ENCODE measurements around the gene WDR4. TPM values are rescaled to one million over a fixed set of nuclear protein-coding genes. Genes with fewer than 3 reads are reported as not detected.
"Not testable (repeated sequence)": the region's sequence is repeated elsewhere in the genome, so short reads cannot be mapped to it uniquely, and the experiment has no call there.

Gene WDR4
- total RNA-seq, 1 experiment from 2014 or later = 35.3 TPM

DNA sequence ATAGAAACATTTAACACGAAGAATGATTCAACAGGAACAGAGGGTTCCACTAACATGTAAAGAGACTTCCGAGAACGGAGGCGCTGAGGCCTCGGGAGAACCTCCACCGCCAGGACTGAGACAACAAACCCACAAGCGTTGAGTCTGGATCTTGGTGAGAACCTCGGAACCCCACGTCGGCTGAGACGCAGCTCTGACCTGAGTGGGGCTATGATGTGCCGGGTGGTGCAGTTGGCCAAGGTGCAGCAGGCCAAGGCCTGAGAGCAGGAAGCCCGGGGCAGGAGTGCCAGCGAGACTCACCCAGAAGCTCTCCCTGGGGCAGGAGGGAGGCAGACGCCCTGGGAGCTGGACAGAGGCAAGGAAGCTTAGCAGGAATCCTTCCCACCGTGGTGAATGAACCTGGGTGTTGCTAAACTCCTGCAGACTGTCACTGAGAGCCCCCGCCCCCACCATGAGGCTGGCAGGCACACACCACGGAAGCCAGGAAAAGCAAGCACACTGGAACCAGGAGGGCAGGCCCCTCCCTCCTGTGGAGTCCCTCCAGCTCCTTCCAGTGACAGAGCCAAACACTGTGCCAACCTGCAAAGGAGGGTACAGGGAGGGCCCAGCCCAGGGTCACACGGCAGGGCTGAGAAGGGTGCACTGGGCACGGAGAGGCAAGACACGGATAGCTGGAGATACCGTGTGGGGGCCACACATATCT, 34.8 kb downstream of the WDR4 start:
- Histone ChIP-seq H3K36me3 (ENCODE audit: low read depth, low read length) (peaks cover 69% of the 10 kb centered on the region), H3K4me3 (ENCODE audit: low read length) (no peak overlapping the region), H3K4me2 (ENCODE audit: low read length) (no peak overlapping the region), H3K27ac (ENCODE audit: low read length) (no peak overlapping the region), H3K27me3 (ENCODE audit: low read length) (no peaks in the 10 kb centered on the region), H4K20me1 (ENCODE audit: low read length) (peaks cover 22% of the 10 kb centered on the region), H3K79me2 (ENCODE audit: low read length) (peaks cover 48% of the 10 kb centered on the region), H3K9me3 (ENCODE audit: low read length) (no peaks in the 10 kb centered on the region), H3K9ac (ENCODE audit: low read length) (no peak overlapping the region), H3F3A (ENCODE audit: low read length, unreplicated experiment) (no peaks in the 10 kb centered on the region), H3K4me1 (ENCODE audit: insufficient read depth, low read length) (no peaks in the 10 kb centered on the region), H2AFZ (ENCODE audit: low read length) (no peak overlapping the region), H3K9me2 (replicated peaks; ENCODE audit: low read length) (no peaks in the 10 kb centered on the region)
- DNase-seq = no peak
- ATAC-seq = no peak; the same call in 1 of the 2 replicates
- ChIA-PET CTCF (no interaction called here), POLR2A (ENCODE audit: unreplicated experiment) (no interaction called here)
- TF ChIP-seq, protein P1, sequence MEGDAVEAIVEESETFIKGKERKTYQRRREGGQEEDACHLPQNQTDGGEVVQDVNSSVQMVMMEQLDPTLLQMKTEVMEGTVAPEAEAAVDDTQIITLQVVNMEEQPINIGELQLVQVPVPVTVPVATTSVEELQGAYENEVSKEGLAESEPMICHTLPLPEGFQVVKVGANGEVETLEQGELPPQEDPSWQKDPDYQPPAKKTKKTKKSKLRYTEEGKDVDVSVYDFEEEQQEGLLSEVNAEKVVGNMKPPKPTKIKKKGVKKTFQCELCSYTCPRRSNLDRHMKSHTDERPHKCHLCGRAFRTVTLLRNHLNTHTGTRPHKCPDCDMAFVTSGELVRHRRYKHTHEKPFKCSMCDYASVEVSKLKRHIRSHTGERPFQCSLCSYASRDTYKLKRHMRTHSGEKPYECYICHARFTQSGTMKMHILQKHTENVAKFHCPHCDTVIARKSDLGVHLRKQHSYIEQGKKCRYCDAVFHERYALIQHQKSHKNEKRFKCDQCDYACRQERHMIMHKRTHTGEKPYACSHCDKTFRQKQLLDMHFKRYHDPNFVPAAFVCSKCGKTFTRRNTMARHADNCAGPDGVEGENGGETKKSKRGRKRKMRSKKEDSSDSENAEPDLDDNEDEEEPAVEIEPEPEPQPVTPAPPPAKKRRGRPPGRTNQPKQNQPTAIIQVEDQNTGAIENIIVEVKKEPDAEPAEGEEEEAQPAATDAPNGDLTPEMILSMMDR (conservative IDR thresholded peaks at IDR 0.05; ENCODE audit: low read depth, low read length) = no peak
- TF ChIP-seq EZH2 (IDR thresholded peaks at IDR 0.05; ENCODE audit: low read length, unreplicated experiment) = no peak
- no peak for TF ChIP-seq EZH2phosphoT487 (IDR thresholded peaks at IDR 0.05; ENCODE audit: borderline replicate concordance, low read length)
- no TSS peak for BruUV-seq (replicated peaks)
- intact Hi-C loops (cut with micrococcal nuclease) = no loop called here

DNA sequence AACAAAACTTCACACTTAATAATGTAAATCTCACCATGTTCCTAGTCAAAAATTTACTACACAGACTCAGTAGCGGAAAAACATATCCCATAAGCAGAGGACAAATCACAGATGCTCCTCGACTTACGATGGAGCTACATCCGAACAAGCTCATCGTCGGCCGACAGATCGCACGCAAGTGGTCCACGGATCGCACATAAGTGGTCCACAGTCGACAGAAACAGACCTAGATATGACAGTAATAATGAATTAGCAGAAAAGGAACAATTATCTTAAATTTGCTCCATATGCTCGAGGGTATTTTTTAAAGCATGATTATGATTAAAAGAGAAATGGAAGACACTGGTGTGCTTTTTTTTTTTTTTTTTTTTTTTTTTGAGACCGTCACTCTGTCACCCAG, 36.3 kb downstream of the WDR4 start:
- no peaks in the 10 kb centered on the region for H3K27me3 ChIP-seq (ENCODE audit: low read length)
- H3K4me3 ChIP-seq (ENCODE audit: low read length) = no peak overlapping the region
- no peaks in the 10 kb centered on the region for H3K4me1 ChIP-seq (ENCODE audit: insufficient read depth, low read length)
- intact Hi-C loops (cut with micrococcal nuclease) = no loop called here
- peaks cover 43% of the 10 kb centered on the region for H3K79me2 ChIP-seq (ENCODE audit: low read length)
- H2AFZ ChIP-seq (ENCODE audit: low read length) = no peak overlapping the region
- ChIA-PET POLR2A (ENCODE audit: unreplicated experiment) (no interaction called here), CTCF (no interaction called here)
- no peak for TF ChIP-seq EZH2 (IDR thresholded peaks at IDR 0.05; ENCODE audit: low read length, unreplicated experiment)
- TF ChIP-seq, protein P1 (conservative IDR thresholded peaks at IDR 0.05; ENCODE audit: low read depth, low read length) = no peak
- TF ChIP-seq EZH2phosphoT487 (IDR thresholded peaks at IDR 0.05; ENCODE audit: borderline replicate concordance, low read length) = no peak
- no peaks in the 10 kb centered on the region for H3K9me3 ChIP-seq (ENCODE audit: low read length)
- no peaks in the 10 kb centered on the region for H3K9me2 ChIP-seq (replicated peaks; ENCODE audit: low read length)
- no peak overlapping the region for H3K9ac ChIP-seq (ENCODE audit: low read length)
- peaks cover 22% of the 10 kb centered on the region for H4K20me1 ChIP-seq (ENCODE audit: low read length)
- H3K4me2 ChIP-seq (ENCODE audit: low read length) = no peak overlapping the region
- no TSS peak for BruUV-seq (replicated peaks)
- H3K27ac ChIP-seq (ENCODE audit: low read length) = no peak overlapping the region
- no peak for ATAC-seq
- H3F3A ChIP-seq (ENCODE audit: low read length, unreplicated experiment) = no peaks in the 10 kb centered on the region
- H3K36me3 ChIP-seq (ENCODE audit: low read depth, low read length) = peaks cover 64% of the 10 kb centered on the region
- DNase-seq = no peak

DNA sequence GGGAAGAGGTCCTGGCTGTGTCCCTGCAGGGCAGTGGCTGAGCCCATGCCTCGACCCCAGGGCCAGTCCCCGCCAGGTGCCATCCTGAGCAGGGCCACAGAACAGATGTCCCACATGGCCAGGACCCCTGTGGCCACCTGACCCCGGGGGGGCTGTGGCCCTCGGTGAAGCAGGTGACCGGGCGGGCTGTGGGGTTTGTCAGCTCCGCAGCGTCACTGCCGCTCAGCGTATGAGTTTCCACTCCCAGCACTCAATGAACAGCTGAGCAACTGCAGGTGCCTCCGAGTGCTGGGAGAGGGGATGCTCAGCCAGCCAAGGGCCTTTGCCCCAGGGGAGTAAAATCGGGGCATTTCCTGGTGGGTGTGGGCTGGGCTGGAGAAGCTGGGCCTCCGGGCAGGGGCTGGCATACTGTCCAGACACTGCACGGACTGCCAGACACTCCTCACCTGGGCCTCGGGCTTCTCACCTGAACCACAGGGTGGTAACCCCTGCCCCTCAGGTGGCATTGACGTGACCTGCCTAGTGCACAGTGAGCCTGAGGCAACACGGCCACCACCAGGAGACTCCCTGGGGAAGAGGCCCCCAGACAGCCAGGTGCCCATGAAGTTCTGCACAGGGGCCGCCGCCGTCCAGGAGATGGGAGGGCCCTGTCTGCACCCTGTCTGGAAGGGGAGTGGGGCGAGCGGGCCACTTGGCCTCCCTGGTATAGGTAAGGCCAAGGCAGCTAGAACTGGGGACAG, 37.3 kb downstream of the WDR4 start:
- H3K27me3 ChIP-seq (ENCODE audit: low read length); H3K4me3 ChIP-seq (ENCODE audit: low read length); DNase-seq; H3K4me1 ChIP-seq (ENCODE audit: insufficient read depth, low read length); H2AFZ ChIP-seq (ENCODE audit: low read length); H3K4me2 ChIP-seq (ENCODE audit: low read length); H3K9me2 ChIP-seq (replicated peaks; ENCODE audit: low read length); CTCF ChIA-PET; ATAC-seq; BruUV-seq (replicated peaks); H3K27ac ChIP-seq (ENCODE audit: low read length); H3K9me3 ChIP-seq (ENCODE audit: low read length); H3K9ac ChIP-seq (ENCODE audit: low read length); H3F3A ChIP-seq (ENCODE audit: low read length, unreplicated experiment); POLR2A ChIA-PET (ENCODE audit: unreplicated experiment); intact Hi-C loops (cut with micrococcal nuclease): not testable (repeated sequence)
- Histone ChIP-seq H3K79me2 (ENCODE audit: low read length) (peaks cover 34% of the 10 kb centered on the region), H4K20me1 (ENCODE audit: low read length) (peaks cover 19% of the 10 kb centered on the region), H3K36me3 (ENCODE audit: low read depth, low read length) (peaks cover 56% of the 10 kb centered on the region)

Measured in PC-3 (cell line).